ENCODE results near the gene TRPV4. TPM values are rescaled to one million over a fixed set of nuclear protein-coding genes. Genes with fewer than 3 reads are reported as not detected.

TRPV4 gene
- total and polyA plus RNA-seq, 2 donors (not counting 3 experiments of a cell fraction or from before 2014, with no cell fraction given), result 8.8 to 22.3 TPM

GRCh38 chr12:109737126-109737525 is 96.1 kb downstream of the TRPV4 start:
- BruUV-seq (replicated peaks), result no TSS peak
- Histone ChIP-seq H3K4me3 (replicated peaks in 1 of 3; ENCODE audit: insufficient read depth in 1 of 3, low read depth in 1 of 3, low read length in 3 of 3) (no peak overlapping the region), H3K36me3 (ENCODE audit: control insufficient read depth in 2 of 2, extremely low read depth in 1 of 2, insufficient read depth in 2 of 2, low read length in 2 of 2) (no peaks in the 10 kb centered on the region), H3K27ac (ENCODE audit: insufficient read depth, low read depth, low read length) (no peak overlapping the region), H3K79me2 (ENCODE audit: control insufficient read depth, insufficient read depth, low read length) (no peaks in the 10 kb centered on the region), H2AFZ (ENCODE audit: low read depth, low read length) (no peak overlapping the region), H3K9me3 (replicated peaks; ENCODE audit: control insufficient read depth, insufficient read depth, low read length) (no peaks in the 10 kb centered on the region), H4K20me1 (replicated peaks; ENCODE audit: control insufficient read depth, extremely low read depth, insufficient read depth, low read length) (no peaks in the 10 kb centered on the region), H3K9ac (replicated peaks; ENCODE audit: extremely low read depth, insufficient read depth, low read length) (no peak overlapping the region), H3K4me2 (ENCODE audit: insufficient read depth, low read length) (no peak overlapping the region), H3K9me1 (replicated peaks; ENCODE audit: control insufficient read depth, extremely low read depth, insufficient read depth, low read length) (no peaks in the 10 kb centered on the region), H3K4me1 (ENCODE audit: control insufficient read depth, extremely low read depth, insufficient read depth, low read length) (peaks cover 8% of the 10 kb centered on the region), H3K27me3 (ENCODE audit: control insufficient read depth in 2 of 2, insufficient read depth in 2 of 2, low read length in 2 of 2) (no peaks in the 10 kb centered on the region)
- DNase-seq (ENCODE audit: low read depth, low spot score), result no peak
- intact Hi-C loops (cut with micrococcal nuclease), result loop anchor here (2.0 kb wide), 1 partner anchor 24 kb away; the partner anchor contains the start of gene FAM222A
- ChIA-PET POLR2A (no interaction called here), CTCF (no interaction called here)
- dilution Hi-C loops (cut with MboI; ENCODE audit: extremely low pct_ligation_motif_present, low sequenced_read_pairs), result no loop called here
- no peak for FAIRE-seq
- TF ChIP-seq EZH2 (IDR thresholded peaks at IDR 0.05; ENCODE audit: borderline replicate concordance, low read depth, low read length, severe bottlenecking), result no peak
- no peak for TF ChIP-seq FOS (IDR thresholded peaks at IDR 0.05; ENCODE audit: borderline replicate concordance, insufficient read depth, low read length)
- TF ChIP-seq CTCF (IDR thresholded peaks at IDR 0.05; ENCODE audit: extremely low read depth in 1 of 2, insufficient read depth in 1 of 2, low read depth in 1 of 2, low read length in 2 of 2), result no peak
- no peak for TF ChIP-seq MAX (IDR thresholded peaks at IDR 0.05; ENCODE audit: insufficient read depth, insufficient read length)
- TF ChIP-seq JUN (IDR thresholded peaks at IDR 0.05; ENCODE audit: borderline replicate concordance, insufficient read depth, insufficient read length, low read depth), result no peak
- no peak for TF ChIP-seq POLR2AphosphoS5 (IDR thresholded peaks at IDR 0.05; ENCODE audit: insufficient read depth, low read depth, low read length)
- TF ChIP-seq POLR2A (IDR thresholded peaks at IDR 0.05; ENCODE audit: low read depth, low read length), result no peak
- TF ChIP-seq GATA2 (IDR thresholded peaks at IDR 0.05; ENCODE audit: insufficient read depth, insufficient read length, low read depth, low read length), result no peak
- no peak for TF ChIP-seq MYC (IDR thresholded peaks at IDR 0.05; ENCODE audit: low read depth, low read length)

Measured in endothelial cell of umbilical vein (primary cell).